Renal pelvis (tissue), 4 donors: ENCODE results near the gene NIF3L1. TPM values are rescaled to one million over a fixed set of nuclear protein-coding genes. Genes with fewer than 3 reads are reported as not detected.

Source experiments
- DNase-seq: peaks from one replicate; pipeline ENCODE4 v3.0.0-alpha.2; 2013
- polyA plus RNA-seq, 3 donors: library from polyadenylated mRNA; unstranded; fragments of 120-200 nt; gene quantifications; one replicate each; pipeline ENCODE4 v1.2.1, GENCODE V29; 2013; ENCODE audit not compliant: insufficient read length in 3 of 3

NIF3L1 gene
- polyA plus RNA-seq, 3 donors: 41.5 to 45.5 (median 45.3) TPM

GRCh38 chr2:200950378-200950777 is 61.2 kb downstream of the NIF3L1 start:
- no peak for DNase-seq

Other genes starting within 250 kb of the NIF3L1 start
- gene BZW1, start 77.5 kb upstream of the NIF3L1 start, polyA plus RNA-seq: 100 to 1,000 TPM; 221 to 253 (median 245) TPM
- 100 to 1,000 TPM; 213 to 296 (median 288) TPM for gene CLK1, start 24.7 kb upstream of the NIF3L1 start, polyA plus RNA-seq
- 10 to 100 TPM; 41.5 to 71.8 (median 66.6) TPM for gene PPIL3, start 294 bp upstream of the NIF3L1 start, polyA plus RNA-seq
- 10 to 100 TPM; 25.6 to 37.1 (median 34.0) TPM for gene ORC2, start 74.3 kb downstream of the NIF3L1 start, polyA plus RNA-seq
- 10 to 100 TPM; 10.0 to 17.8 (median 16.3) TPM for gene HYCC2, start 182.3 kb downstream of the NIF3L1 start, polyA plus RNA-seq
- gene NDUFB3, start 182.6 kb downstream of the NIF3L1 start, polyA plus RNA-seq: 100 to 1,000 TPM in 2 of 3 donors, 10 to 100 TPM in 1; 97.3 to 119 (median 106) TPM
- 10 to 100 TPM; 42.1 to 84.4 (median 81.6) TPM for gene CFLAR, start 226.8 kb downstream of the NIF3L1 start, polyA plus RNA-seq